SK-N-MC (cell line): Measurements from ENCODE around the gene IGSF23.

Source experiments
- EZH2 ChIP-seq: fragments of 200-600 bp; sonication (generic); IDR thresholded peaks from one replicate; pipeline ENCODE4 v1.6.1; 2017; ENCODE audit warnings: antibody characterized with exemption
- FOXP2 ChIP-seq: optimal IDR thresholded peaks from 2 replicates; pipeline ENCODE3; 2011; ENCODE audit warnings: mild to moderate bottlenecking, moderate library complexity; ENCODE audit not compliant: insufficient read depth; ENCODE audit errors: extremely low read length, control extremely low read depth
- POLR2AphosphoS5 ChIP-seq: IDR thresholded peaks from 2 replicates; pipeline ENCODE4 v1.6.1; 2012; ENCODE audit warnings: mild to moderate bottlenecking, low read depth, low read length, borderline replicate concordance

DNA sequence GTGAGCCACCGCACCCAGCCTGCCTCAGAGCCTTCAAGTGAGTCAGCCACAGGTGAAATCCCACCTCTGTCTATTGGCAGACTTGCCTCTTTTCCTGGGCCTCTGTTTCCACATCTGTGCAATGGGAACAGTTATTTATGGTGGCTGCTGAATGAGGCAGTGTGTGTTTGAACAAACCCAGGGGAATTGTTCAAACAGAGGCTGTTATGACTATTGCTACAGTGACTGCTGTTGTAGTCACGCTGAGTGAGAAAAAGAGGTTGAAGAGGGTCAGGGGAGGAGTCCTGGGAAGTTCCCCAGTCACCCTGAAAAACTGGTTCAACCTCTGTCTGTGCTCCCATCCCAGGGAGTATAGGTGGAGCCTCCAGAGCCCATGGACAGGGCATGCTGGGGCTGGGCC lies 58.0 kb downstream of the IGSF23 start, which contains the start of gene CEACAM19:
- TF ChIP-seq EZH2 (no peak), POLR2AphosphoS5 (no peak), FOXP2 (no peak)
